Stimulated activated CD8-positive, alpha-beta memory T cell treated with anti-CD3 and anti-CD28 coated beads, Interleukin-15, amount 100 ng/mL, for 48 hours (primary cell): ENCODE data around the gene GLB1L.
"Not testable (repeated sequence)": the region's sequence is repeated elsewhere in the genome, so short reads cannot be mapped to it uniquely, and the experiment has no call there.

Experiments used
- DNase-seq, 2 donors: peaks; one replicate each; pipeline ENCODE4 v3.0.0-alpha.2; 2020; ENCODE audit warnings: low read depth in 2 of 2

Gene GLB1L

GRCh38 chr2:219245148-219245898 is at the start of gene GLB1L, which contains the start of gene STK16:
TSS of gene GLB1L (minus strand) at chr2:219245444. CDS start at chr2:219243573, 1,871 bp downstream.
TSS of gene STK16 (plus strand) at chr2:219245479. CDS start at chr2:219246000, 521 bp downstream.
- peak; percentile 86 for DNase-seq

DNA sequence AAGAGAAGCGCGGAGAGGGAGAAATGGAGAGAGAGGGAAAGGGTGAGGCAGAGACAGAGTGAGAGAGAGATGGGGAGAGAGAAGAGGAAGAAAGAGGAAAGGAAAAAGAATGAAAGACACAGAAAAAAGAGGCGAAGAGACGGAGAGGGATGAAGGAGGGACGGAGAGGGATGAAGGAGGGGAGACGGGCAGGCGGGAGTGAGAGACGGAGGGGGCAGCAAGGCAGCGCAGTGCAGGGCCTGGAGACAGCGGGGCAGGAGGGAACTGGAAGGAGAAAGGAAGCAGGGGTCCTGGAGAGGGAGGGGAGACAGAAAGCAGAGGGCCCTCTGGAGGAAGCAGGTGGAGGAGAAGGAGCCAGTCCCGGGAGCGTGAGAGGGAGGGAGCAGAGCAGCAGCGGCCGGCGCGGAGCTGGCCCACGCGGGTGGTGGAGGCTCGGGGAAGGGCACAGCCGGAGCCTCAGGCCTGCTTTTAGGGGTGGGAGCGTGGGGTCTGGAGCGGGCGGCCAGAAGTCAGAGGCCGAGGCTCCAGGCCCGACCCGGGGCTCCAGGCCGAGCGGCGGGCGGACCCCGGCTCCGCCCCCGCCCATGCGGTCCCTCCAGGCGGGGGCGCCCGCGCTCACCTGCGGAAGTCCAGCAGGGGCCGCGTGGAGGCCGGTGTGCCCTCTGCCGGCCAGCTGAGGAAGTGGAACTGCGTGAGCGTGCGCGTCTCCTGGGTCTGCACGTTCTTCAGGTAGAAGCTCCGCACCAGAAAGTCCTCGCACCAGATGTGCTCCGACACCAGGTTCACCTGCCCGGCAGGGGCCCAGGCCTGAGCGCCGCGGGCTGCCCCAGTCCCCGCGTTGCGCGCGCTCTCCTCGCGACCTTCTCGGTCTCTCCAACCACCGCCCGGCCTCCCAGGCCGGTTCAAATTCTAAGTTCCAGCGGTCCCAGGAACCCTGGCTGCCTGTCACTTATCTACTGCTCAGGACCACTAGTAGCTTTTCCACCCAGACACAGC is 49.4 kb upstream of the GLB1L start:
- peak; percentile 76 to 81 for DNase-seq

DNA sequence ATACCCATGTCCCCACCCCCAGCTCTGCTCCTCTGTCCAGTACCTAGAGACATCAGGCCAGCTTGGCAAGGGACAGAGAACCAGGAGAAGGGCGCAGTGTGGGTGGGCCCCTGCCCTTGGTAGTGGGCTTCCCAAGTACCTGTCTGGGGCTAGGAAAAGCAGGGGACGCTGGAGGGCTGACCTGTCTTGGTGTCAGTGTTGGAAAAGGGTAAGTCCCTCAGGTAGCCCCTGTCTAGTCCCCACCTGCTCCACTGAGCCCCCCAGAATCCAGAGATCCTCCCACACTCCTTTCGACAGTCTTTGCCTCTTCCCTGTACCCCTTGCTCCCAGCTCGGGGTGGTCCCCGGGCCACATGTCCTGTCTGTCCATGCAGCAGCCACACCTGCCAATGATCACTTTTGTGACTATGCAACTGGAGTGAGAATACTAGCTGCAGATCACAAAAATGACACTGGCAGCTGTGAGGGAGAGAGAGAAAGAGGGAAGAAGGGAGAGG is 48.5 kb upstream of the GLB1L start:
- DNase-seq: no peak

DNA sequence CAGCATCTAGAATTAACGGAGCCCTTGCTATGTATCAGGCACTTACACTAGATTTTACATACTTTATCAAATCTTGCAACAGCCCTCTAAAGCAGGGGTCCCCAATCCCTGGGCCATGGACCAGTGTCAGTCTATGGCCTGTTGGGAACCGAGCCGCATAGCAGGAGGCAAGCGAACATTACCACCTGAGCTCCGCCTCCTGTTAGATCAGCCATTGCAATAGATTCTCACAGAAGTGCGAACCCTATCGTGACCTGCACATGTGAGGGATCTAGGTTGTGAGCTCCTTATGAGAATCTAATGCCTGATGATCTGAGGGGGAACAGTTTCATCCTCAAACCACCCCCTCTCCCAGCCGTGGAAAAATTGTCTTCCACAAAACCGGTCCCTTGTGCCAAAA is 47.4 kb upstream of the GLB1L start:
- no peak for DNase-seq

DNA sequence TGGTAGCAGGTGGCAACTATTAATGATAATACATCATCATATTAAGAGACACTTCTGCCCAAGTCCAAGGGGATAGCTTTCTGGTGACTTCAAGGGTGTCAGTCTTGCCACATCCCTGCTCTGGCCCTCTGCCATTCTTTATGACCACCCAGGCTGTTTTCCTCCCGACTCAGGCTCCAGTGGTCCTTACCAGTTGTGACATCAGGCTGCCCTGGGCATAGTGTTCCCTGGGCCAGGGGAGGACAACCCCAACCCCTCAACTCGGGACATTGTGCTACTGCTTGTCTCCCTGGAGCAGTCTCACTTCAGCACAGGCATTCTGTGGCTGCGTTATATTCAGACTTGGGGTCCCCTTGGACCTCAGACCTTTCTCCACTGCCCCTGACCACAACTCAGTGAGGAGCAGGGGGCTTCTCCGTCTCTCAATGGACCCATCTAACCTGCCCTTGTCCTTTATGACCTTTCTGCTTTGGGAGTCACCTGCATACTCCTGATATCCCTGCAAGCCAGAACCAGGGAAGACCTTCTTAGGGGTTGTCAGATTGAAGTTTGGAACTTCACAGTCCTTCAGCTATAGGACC is 46.8 kb upstream of the GLB1L start:
- no peak for DNase-seq

GRCh38 chr2:219291394-219291793 is 46.1 kb upstream of the GLB1L start:
- DNase-seq: no peak

DNA sequence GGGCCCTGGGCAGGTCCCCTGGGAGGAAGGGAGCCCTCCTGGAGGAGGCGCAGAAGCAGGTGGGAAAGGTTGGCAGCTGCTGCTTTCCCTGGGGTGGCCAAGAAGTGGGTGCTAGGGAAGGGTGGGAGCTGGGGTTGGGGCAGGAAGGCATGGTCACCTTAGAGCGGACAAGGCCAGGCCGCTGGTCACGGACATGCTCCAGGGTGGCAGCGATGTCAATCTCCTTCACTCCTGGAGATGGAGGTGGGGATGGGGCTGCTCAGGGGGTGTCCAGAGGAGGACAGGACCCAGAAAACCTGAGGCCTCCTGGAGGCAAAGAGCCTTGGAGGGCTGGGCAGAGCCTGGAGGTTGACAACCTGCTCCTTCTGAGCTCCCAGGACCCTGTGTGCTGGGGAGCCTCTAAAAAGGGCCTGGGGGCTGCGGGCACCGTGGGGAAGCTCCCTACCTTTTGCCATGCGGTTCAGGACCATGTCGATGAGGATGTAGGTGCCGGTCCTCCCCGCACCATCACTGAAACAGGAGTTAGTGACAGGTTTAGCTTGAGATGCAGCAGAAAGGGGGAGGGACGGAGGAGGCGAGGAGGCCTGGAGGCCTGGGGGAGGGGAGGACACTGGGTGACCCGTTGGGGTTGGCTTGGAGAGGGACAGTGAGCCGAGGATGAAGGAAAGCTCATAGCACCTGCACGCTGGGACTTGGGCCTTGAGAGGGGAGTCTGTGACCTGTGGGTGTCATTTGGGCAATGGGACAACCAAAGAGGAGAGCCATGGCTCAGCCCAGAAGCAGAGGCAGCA is 45.3 kb upstream of the GLB1L start:
- no peak for DNase-seq

- DNase-seq: no peak
Measured at GRCh38 chr2:219289537-219290361, 44.5 kb upstream of the GLB1L start.

DNA sequence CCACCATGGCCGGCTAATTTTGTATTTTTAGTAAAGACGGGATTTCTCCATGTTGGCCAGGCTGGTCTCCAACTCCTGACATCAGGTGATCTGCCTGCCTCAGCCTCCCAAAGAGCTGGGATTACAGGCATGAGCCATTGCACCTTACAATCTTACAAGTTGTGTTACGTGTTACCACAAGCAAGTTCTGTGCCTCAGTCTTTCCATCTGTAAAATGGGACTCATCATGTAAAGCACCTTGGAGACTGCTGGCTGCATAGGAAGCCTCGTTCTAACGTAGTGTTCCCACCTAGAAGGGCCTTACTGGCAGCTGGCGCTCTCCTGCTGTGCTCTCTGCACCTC is 43.9 kb upstream of the GLB1L start:
- no peak for DNase-seq

- no peak for DNase-seq
Measured at GRCh38 chr2:219287580-219288265, 42.5 kb upstream of the GLB1L start.

DNA sequence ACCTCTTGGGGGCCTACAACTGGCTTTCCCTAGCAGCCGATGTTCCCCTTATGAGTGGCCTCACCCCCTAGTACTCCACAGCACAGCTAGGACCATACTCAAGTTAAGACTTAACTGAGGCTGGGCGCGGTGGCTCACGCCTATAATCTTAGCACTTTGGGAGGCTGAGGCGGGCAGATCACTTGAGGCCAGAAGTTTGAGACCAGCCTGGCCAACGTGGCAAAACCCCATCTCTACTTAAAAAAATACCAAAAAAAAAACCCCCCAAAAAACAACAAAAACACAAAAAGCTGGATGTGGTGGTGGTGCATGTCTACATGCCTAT is 41.8 kb upstream of the GLB1L start:
- DNase-seq: not testable (repeated sequence)

DNA sequence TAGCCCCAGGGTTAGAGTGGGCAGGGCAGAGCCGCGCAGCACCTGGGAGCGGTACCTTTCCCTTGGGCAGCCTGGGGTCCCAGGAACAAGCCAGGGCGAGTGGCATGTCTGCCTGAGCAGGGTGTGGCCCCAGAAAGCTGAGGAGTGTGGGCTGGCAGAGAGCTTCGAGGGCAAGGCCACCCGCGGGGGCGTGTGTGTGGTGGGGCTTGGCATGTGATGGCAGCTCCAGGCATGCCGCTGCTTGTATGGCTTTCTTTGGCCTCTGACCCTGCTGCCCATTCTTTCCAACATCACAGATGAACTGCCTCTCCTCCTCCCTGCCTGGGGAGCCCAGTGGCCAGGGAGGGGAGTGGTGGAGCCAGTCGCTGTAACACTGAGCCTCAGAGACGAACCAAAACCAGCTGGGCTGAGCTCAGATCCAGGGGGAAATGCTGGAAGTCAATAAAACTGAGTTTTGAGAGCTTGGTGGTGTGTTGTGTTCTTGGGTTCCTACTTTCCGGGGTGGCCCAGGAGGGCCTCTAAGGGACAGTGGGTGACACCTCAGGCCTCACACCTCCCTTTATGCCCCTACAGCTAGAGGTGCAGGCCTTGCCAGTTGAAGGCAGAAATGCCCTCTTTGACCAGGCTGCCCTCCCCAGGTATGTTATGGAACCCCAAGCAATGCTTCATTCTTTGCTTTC is 41.3 kb upstream of the GLB1L start:
- no peak for DNase-seq

GRCh38 chr2:219285894-219286425 is 40.7 kb upstream of the GLB1L start:
- no peak for DNase-seq

- no peak for DNase-seq
Measured at GRCh38 chr2:219285373-219285735, 40.1 kb upstream of the GLB1L start.

DNA sequence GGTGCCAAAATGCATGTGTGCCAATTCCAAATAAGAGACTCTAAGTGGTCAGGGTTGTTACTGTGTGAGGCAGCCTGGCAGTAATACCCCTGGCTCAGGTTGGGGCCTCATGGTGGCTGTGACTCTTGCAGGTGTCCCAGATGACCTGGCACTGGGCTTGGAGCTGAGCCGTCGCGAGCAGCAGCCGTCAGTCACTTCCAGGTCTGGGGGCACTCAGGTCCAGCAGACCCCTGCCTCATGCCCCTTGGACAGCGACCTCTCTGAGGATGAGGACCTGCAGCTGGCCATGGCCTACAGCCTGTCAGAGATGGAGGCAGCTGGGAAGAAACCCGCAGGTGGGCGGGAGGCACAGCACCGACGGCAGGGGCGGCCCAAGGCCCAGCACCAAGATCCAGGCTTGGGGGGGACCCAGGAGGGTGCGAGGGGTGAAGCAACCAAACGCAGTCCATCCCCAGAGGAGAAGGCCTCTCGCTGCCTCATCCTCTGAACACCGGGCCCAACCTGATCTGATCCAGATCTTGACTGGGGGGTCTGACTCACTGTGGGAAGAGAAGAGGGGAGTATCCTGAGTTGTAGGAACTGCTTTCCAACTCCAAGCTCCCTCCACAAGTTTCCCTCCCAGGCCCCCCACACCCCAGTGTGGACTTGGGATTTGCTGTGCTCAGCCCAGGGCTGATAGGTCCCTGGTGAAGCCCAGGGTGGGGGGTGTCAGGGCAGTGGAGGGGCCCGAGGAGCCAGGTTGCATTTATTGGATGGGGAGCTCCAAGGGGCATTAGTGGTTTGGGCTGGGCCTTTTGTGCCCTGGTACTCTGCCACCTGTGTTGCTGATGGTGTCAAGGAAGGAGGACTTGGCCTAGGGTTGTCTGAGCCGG is 39.5 kb upstream of the GLB1L start:
- DNase-seq: no peak

DNA sequence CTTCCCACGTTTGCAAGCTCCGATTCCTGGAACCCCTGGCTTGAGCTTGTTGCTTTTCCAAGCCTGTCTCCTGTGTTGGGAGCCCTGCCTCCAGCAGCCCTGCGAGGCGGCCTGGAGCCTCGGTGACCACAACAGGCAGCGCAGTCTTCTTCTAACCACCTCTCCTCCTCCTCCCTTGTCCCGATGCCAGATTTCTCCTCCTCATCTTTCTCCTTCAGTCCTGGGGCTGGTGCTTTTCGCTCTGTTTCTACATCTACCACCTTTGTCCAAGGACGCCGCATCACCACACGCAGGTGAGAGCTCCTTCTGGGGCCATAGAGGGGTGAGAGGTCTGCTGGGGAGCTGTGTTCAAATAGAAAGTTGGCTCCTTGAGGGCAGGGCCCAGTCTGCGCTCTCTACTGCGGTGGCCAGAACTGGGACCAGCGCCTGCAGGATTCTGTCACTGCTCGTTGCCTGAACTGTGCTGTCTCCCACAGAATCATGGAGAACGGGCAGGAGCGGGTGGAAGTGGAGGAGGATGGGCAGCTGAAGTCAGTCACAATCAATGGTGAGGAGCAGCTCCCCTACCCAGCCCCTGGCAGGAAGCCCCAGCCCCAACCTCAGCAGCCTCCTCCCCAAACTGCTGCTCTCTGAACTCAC is 37.8 kb upstream of the GLB1L start:
- no peak for DNase-seq

DNA sequence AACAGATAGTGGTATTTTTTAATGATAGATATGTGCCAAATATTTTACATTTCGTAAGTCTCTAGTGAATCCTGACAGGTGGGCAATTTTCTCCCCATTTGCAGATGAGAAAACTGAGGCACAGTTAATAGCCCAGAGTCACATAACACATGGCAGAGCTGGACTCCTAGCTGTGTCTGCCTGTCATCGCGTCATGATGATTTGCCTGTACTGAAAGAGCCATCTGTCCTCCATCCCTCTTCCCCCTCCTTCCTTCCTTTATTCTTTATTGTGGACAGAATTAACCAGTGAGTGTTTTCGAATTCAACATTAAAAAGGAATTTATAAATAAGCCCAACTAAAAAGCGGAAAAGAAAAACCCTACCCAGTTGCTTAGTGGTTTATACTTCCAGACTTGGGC is 37.1 kb upstream of the GLB1L start:
- DNase-seq: no peak

- DNase-seq: no peak
Measured at GRCh38 chr2:219281588-219281987, 36.3 kb upstream of the GLB1L start.
